Activated CD8-positive, alpha-beta memory T cell treated with anti-CD3 and anti-CD28 coated beads for 48 hours (primary cell): ENCODE measurements around the gene GRIK4.

Experiments
- DNase-seq, 3 experiments: peaks; one replicate each; pipeline ENCODE4 v3.0.0-alpha.2; 2020; ENCODE audit warnings: low read depth in 2 of 3, low spot score in 2 of 3

The GRIK4 gene

GRCh38 chr11:120703358-120704152, 192.0 kb downstream of the GRIK4 start:
- no peak for DNase-seq

- no peak for DNase-seq
Measured at GRCh38 chr11:120704256-120704750, 192.8 kb downstream of the GRIK4 start.

GRCh38 chr11:120706257-120706656, 194.7 kb downstream of the GRIK4 start:
- DNase-seq, result no peak

- no peak for DNase-seq
Measured at GRCh38 chr11:120707098-120707497, 195.6 kb downstream of the GRIK4 start.

- no peak for DNase-seq
Measured at GRCh38 chr11:120707663-120708062, 196.1 kb downstream of the GRIK4 start.

GRCh38 chr11:120708511-120709183, 197.1 kb downstream of the GRIK4 start:
- DNase-seq, result no peak

- DNase-seq, result no peak
Measured at GRCh38 chr11:120709808-120710207, 198.3 kb downstream of the GRIK4 start.

GRCh38 chr11:120710354-120711131, 199.0 kb downstream of the GRIK4 start:
- DNase-seq, result no peak

- DNase-seq, result no peak
Measured at GRCh38 chr11:120712014-120712413, 200.5 kb downstream of the GRIK4 start.

GRCh38 chr11:120712881-120713280, 201.3 kb downstream of the GRIK4 start:
- DNase-seq, result no peak

- DNase-seq, result no peak
Measured at GRCh38 chr11:120713296-120713695, 201.7 kb downstream of the GRIK4 start.

GRCh38 chr11:120714438-120714837, 202.9 kb downstream of the GRIK4 start:
- DNase-seq, result no peak

- DNase-seq, result no peak
Measured at GRCh38 chr11:120715239-120715638, 203.7 kb downstream of the GRIK4 start.

GRCh38 chr11:120717042-120717441, 205.5 kb downstream of the GRIK4 start:
- no peak for DNase-seq

- no peak for DNase-seq
Measured at GRCh38 chr11:120717623-120718022, 206.1 kb downstream of the GRIK4 start.

GRCh38 chr11:120718171-120718570, 206.6 kb downstream of the GRIK4 start:
- no peak for DNase-seq

- no peak for DNase-seq
Measured at GRCh38 chr11:120719348-120719747, 207.8 kb downstream of the GRIK4 start.

GRCh38 chr11:120720760-120721159, 209.2 kb downstream of the GRIK4 start:
- no peak for DNase-seq

GRCh38 chr11:120722524-120722923, 211.0 kb downstream of the GRIK4 start:
- DNase-seq, result no peak

GRCh38 chr11:120723751-120724150, 212.2 kb downstream of the GRIK4 start:
- DNase-seq, result no peak

GRCh38 chr11:120727752-120728151, 216.2 kb downstream of the GRIK4 start:
- no peak for DNase-seq

- DNase-seq, result no peak
Measured at GRCh38 chr11:120735035-120735434, 223.5 kb downstream of the GRIK4 start.
